Central memory CD4-positive, alpha-beta T cell (primary cell): ENCODE results near the gene B3GNT4.
"Not testable (repeated sequence)": the region's sequence is repeated elsewhere in the genome, so short reads cannot be mapped to it uniquely, and the experiment has no call there.

Source experiments
- DNase-seq: peaks from one replicate; pipeline ENCODE4 v3.0.0; 2022
- total RNA-seq, 3 experiments: gene quantifications; one replicate each; lab custom pipeline; 2026; lab: John Stamatoyannopoulos, UW

B3GNT4 gene
- total RNA-seq = 0.11 to 1.3 (median 0.19) reads per million in 3 experiments

GRCh38 chr12:122203301-122204166 is at the start of gene B3GNT4:
TSS of gene B3GNT4 (plus strand) at chr12:122203709. CDS start at chr12:122204619, 910 bp downstream.
- peak; percentile 62 for DNase-seq

- DNase-seq = no peak
Observed at GRCh38 chr12:122155705-122156104, 47.8 kb upstream of the B3GNT4 start.

- DNase-seq = no peak
Observed at GRCh38 chr12:122158700-122159285, 44.7 kb upstream of the B3GNT4 start.

GRCh38 chr12:122159882-122160281 is 43.6 kb upstream of the B3GNT4 start:
- no peak for DNase-seq

- DNase-seq = no peak
Observed at GRCh38 chr12:122160761-122161160, 42.7 kb upstream of the B3GNT4 start.

GRCh38 chr12:122161682-122162081 is 41.8 kb upstream of the B3GNT4 start:
- DNase-seq = no peak

- no peak for DNase-seq
Observed at GRCh38 chr12:122162976-122163375, 40.5 kb upstream of the B3GNT4 start.

- DNase-seq = no peak
Observed at GRCh38 chr12:122166422-122167349, 36.8 kb upstream of the B3GNT4 start.

GRCh38 chr12:122167356-122167925 is 36.1 kb upstream of the B3GNT4 start:
- DNase-seq = no peak

- no peak for DNase-seq
Observed at GRCh38 chr12:122168492-122168891, 35.0 kb upstream of the B3GNT4 start.

GRCh38 chr12:122171399-122171798 is 32.1 kb upstream of the B3GNT4 start:
- no peak for DNase-seq

- DNase-seq = no peak
Observed at GRCh38 chr12:122172262-122172939, 31.1 kb upstream of the B3GNT4 start.

- DNase-seq = no peak
Observed at GRCh38 chr12:122174155-122174845, 29.2 kb upstream of the B3GNT4 start, which contains the start of gene IL31. TSS of gene IL31 (minus strand) at chr12:122174221. CDS start at chr12:122174172, 49 bp downstream.

GRCh38 chr12:122176473-122176872 is 27.0 kb upstream of the B3GNT4 start:
- DNase-seq = not testable (repeated sequence)

- no peak for DNase-seq
Observed at GRCh38 chr12:122182887-122183587, 20.5 kb upstream of the B3GNT4 start, which contains the start of gene LRRC43. TSS of gene LRRC43 (plus strand) at chr12:122183123. CDS start at chr12:122183145, 22 bp downstream.

- no peak for DNase-seq
Observed at GRCh38 chr12:122183588-122183940, 19.9 kb upstream of the B3GNT4 start.

GRCh38 chr12:122184517-122184916 is 19.0 kb upstream of the B3GNT4 start:
- no peak for DNase-seq

- no peak for DNase-seq
Observed at GRCh38 chr12:122185079-122185478, 18.4 kb upstream of the B3GNT4 start.

- no peak for DNase-seq
Observed at GRCh38 chr12:122185494-122186082, 17.9 kb upstream of the B3GNT4 start.

GRCh38 chr12:122187466-122187865 is 16.0 kb upstream of the B3GNT4 start:
- DNase-seq = no peak
